Gastroesophageal sphincter (tissue), 4 donors: Measurements from ENCODE around the gene LCMT1. TPM values are rescaled to one million over a fixed set of nuclear protein-coding genes. Genes with fewer than 3 reads are reported as not detected.

Experiments used
- ATAC-seq: fragments of 150-250 bp; one replicate; pipeline ENCODE4 v1.9.1; 2016; ENCODE audit warnings: mild to moderate bottlenecking, moderate library complexity
- H3K27ac ChIP-seq, 4 donors: fragments of 200-600 bp; sonication (generic) in 3 of 4; 1 replicate in 3 of 4; 2 replicates in 1 of 4; pipeline ENCODE4 v1.5.1; 2016 to 2019
- H3K27me3 ChIP-seq: fragments of 200-600 bp; sonication (generic); one replicate; pipeline ENCODE4 v1.5.1; 2019
- H3K36me3 ChIP-seq, 2 donors: fragments of 200-600 bp; sonication (generic); one replicate each; pipeline ENCODE4 v1.5.1; 2019; ENCODE audit warnings: control low read depth in 1 of 2
- H3K4me1 ChIP-seq, 3 donors: fragments of 200-600 bp; sonication (generic); 1 replicate in 2 of 3; 2 replicates in 1 of 3; pipeline ENCODE4 v1.5.1; 2016 to 2019; ENCODE audit warnings: control low read depth in 2 of 3
- H3K4me3 ChIP-seq, 2 donors: fragments of 200-600 bp; sonication (generic); one replicate each; pipeline ENCODE4 v1.5.1; 2019; ENCODE audit warnings: mild to moderate bottlenecking in 1 of 2, moderate library complexity in 1 of 2
- H3K9me3 ChIP-seq, 3 donors: fragments of 200-600 bp; sonication (generic); one replicate each; pipeline ENCODE4 v1.5.1; 2017 to 2019; ENCODE audit warnings: control low read depth in 2 of 3
- CTCF ChIP-seq, 4 experiments: fragments of 200-600 bp in 2 of 4; fragments of 450-650 bp in 2 of 4; sonication (generic) in 1 of 4; IDR thresholded peaks; one replicate each; pipeline ENCODE4 v1.5.1; 2017 to 2019; ENCODE audit warnings: antibody characterized with exemption in 4 of 4, mild to moderate bottlenecking in 2 of 4, moderate library complexity in 2 of 4
- EP300 ChIP-seq: sonication (generic); formaldehyde crosslinking; IDR thresholded peaks from one replicate; pipeline ENCODE4 v1.6.1; 2017; ENCODE audit warnings: antibody characterized with exemption, mild to moderate bottlenecking
- POLR2A ChIP-seq, 2 donors: fragments of 450-650 bp; IDR thresholded peaks; one replicate each; pipeline ENCODE4 v1.6.1; 2017; ENCODE audit warnings: antibody characterized with exemption in 2 of 2, mild to moderate bottlenecking in 2 of 2, moderate library complexity in 1 of 2
- POLR2AphosphoS5 ChIP-seq: sonication (generic); formaldehyde crosslinking; IDR thresholded peaks from one replicate; pipeline ENCODE4 v1.6.1; 2017; ENCODE audit warnings: antibody characterized with exemption
- WGBS, 2 donors: methylation state at CpG; one replicate each; pipeline ENCODE4 v1.1.5; 2018; ENCODE audit warnings: low coverage in 1 of 2; 5-methylcytosine and 5-hydroxymethylcytosine counted together
- total RNA-seq, 4 donors: library from RNA; depleted of rRNA; stranded (reverse); fragments of >200 nt; gene quantifications; one replicate each; pipeline ENCODE4 v1.1.0, GENCODE V29; 2016

LCMT1 gene
- total RNA-seq, 4 donors from 2014 or later, result 15.1 to 49.3 (median 24.9) TPM

GRCh38 chr16:25100511-25100910 lies 11.0 kb upstream of the LCMT1 start:
- no peak overlapping the region for H3K4me3 ChIP-seq
- ATAC-seq, result no peak
- H3K4me1 ChIP-seq, result peaks cover 0 to under 1% (median 0%) of the 10 kb centered on the region in 3 donors
- no peaks in the 10 kb centered on the region for H3K36me3 ChIP-seq
- TF ChIP-seq EP300, result no peak
- no peak for TF ChIP-seq CTCF (IDR thresholded peaks at IDR 0.05)
- TF ChIP-seq POLR2AphosphoS5, result no peak
- TF ChIP-seq POLR2A (IDR thresholded peaks at IDR 0.05), result no peak
- WGBS, 2 donors, result 66 to 78% methylated on average over 4 to 5 of the region's 5 CpGs
- no peak overlapping the region for H3K27ac ChIP-seq
- no peaks in the 10 kb centered on the region for H3K27me3 ChIP-seq
- H3K9me3 ChIP-seq, result no peaks in the 10 kb centered on the region

GRCh38 chr16:25106567-25107465 lies 4.7 kb upstream of the LCMT1 start:
- H3K9me3 ChIP-seq, result no peaks in the 10 kb centered on the region
- TF ChIP-seq CTCF (IDR thresholded peaks at IDR 0.05), result peak in 1 of 4 experiments; percentile 6
- no peak for TF ChIP-seq EP300
- peak; percentile 94 for TF ChIP-seq POLR2AphosphoS5
- TF ChIP-seq POLR2A (IDR thresholded peaks at IDR 0.05), result peak; percentile 73 to 86
- ATAC-seq, result peak; percentile 85
- 0% methylated on average over 3 of the region's 63 CpGs; no CpG with 5 or more reads in 1 of the 2 donors for WGBS, 2 donors
- H3K27me3 ChIP-seq, result no peaks in the 10 kb centered on the region
- peak overlapping the region; percentile 79 to 93 (median 90) for H3K27ac ChIP-seq
- no peaks in the 10 kb centered on the region for H3K36me3 ChIP-seq
- H3K4me3 ChIP-seq, result peak overlapping the region; percentile 62 to 77
- H3K4me1 ChIP-seq, result peaks cover 0 to 42% (median 16%) of the 10 kb centered on the region in 3 donors

GRCh38 chr16:25107466-25107792 lies 4.1 kb upstream of the LCMT1 start:
- ATAC-seq, result no peak
- H3K4me1 ChIP-seq, result peaks cover 0 to 48% (median 19%) of the 10 kb centered on the region in 3 donors
- no peaks in the 10 kb centered on the region for H3K27me3 ChIP-seq
- H3K36me3 ChIP-seq, result no peaks in the 10 kb centered on the region
- peak overlapping the region; percentile 79 to 93 (median 90) for H3K27ac ChIP-seq
- H3K9me3 ChIP-seq, result no peaks in the 10 kb centered on the region
- WGBS, 2 donors, result 30% methylated on average over 5 of the region's 7 CpGs; no CpG with 5 or more reads in 1 of the 2 donors
- H3K4me3 ChIP-seq, result peak overlapping the region; percentile 62 to 77
- no peak for TF ChIP-seq EP300
- no peak for TF ChIP-seq POLR2AphosphoS5
- no peak for TF ChIP-seq CTCF (IDR thresholded peaks at IDR 0.05)
- TF ChIP-seq POLR2A (IDR thresholded peaks at IDR 0.05), result no peak

GRCh38 chr16:25108054-25108453 lies 3.5 kb upstream of the LCMT1 start:
- H3K4me1 ChIP-seq, result peaks cover 0 to 54% (median 21%) of the 10 kb centered on the region in 3 donors
- TF ChIP-seq EP300 (no peak), CTCF (IDR thresholded peaks at IDR 0.05) (no peak), POLR2AphosphoS5 (no peak), POLR2A (IDR thresholded peaks at IDR 0.05) (no peak)
- H3K9me3 ChIP-seq, result no peaks in the 10 kb centered on the region
- ATAC-seq, result no peak
- H3K4me3 ChIP-seq, result no peak overlapping the region
- no peaks in the 10 kb centered on the region for H3K27me3 ChIP-seq
- WGBS, 2 donors, result 71 to 100% methylated on average over 1 to 2 of the region's 3 CpGs
- H3K27ac ChIP-seq, result no peak overlapping the region
- no peaks in the 10 kb centered on the region for H3K36me3 ChIP-seq
